Ovary (tissue), 9 donors: Measurements from ENCODE around the gene TOM1L2. TPM values are rescaled to one million over a fixed set of nuclear protein-coding genes. Genes with fewer than 3 reads are reported as not detected.

Source experiments
- DNase-seq, 5 donors: peaks; one replicate each; pipeline ENCODE4 v3.0.0-alpha.2; 2019 to 2020
- H3K27ac ChIP-seq, 2 donors: fragments of 200-600 bp; one replicate each; pipeline versions ENCODE4 v1.5.1 to v1.8.0; 2019 to 2022
- H3K27me3 ChIP-seq: fragments of 200-600 bp; one replicate; pipeline ENCODE4 v1.8.0; 2022
- H3K36me3 ChIP-seq: fragments of 200-600 bp; sonication (generic); one replicate; pipeline ENCODE4 v1.5.1; 2019
- H3K4me1 ChIP-seq: one replicate; pipeline ENCODE4 v1.8.1; 2013; ENCODE audit warnings: mild to moderate bottlenecking, moderate library complexity; ENCODE audit not compliant: insufficient read depth
- H3K4me3 ChIP-seq: fragments of 200-600 bp; sonication (generic); one replicate; pipeline ENCODE4 v1.5.1; 2017
- H3K9me3 ChIP-seq, 2 donors: fragments of 200-600 bp in 1 of 2; sonication (generic) in 1 of 2; one replicate each; pipeline versions ENCODE4 v1.5.1 to v1.8.1; 2013 to 2019; ENCODE audit warnings: mild to moderate bottlenecking in 1 of 2, moderate library complexity in 1 of 2
- EP300 ChIP-seq: sonication (generic); formaldehyde crosslinking; IDR thresholded peaks from one replicate; pipeline ENCODE4 v1.6.1; 2017; ENCODE audit warnings: antibody characterized with exemption
- POLR2A ChIP-seq: fragments of 450-650 bp; IDR thresholded peaks from one replicate; pipeline ENCODE4 v1.6.1; 2017; ENCODE audit warnings: antibody characterized with exemption, mild to moderate bottlenecking, moderate library complexity
- WGBS, 3 donors: extraction: QIAGEN DNeasy Blood & Tissue Kit in 1 of 3; methylation state at CpG; one replicate each; pipeline versions ENCODE4 v1.1.5 to v1.1.7; 2013 to 2017; 5-methylcytosine and 5-hydroxymethylcytosine counted together
- intact Hi-C, 4 donors: fragments of 100-400 bp; cut with DNase I; formaldehyde crosslinking; loops; one replicate each; pipeline versions ENCODE4 v1.11.0 to v1.15.1; 2022 to 2023
- polyA plus RNA-seq, 2 donors: library from polyadenylated mRNA; stranded (reverse); fragments of 200-250 nt in 1 of 2; fragments of 350-450 nt in 1 of 2; fragmentation: Illumina TruSeq in 1 of 2; extraction: RNeasy Lipid Tissue Mini Kit (QIAGEN cat#74804) in 1 of 2; gene quantifications; one replicate each; pipeline ENCODE4 v1.2.3, GENCODE V29; 2013 to 2014
- total RNA-seq, 7 donors: library from RNA; depleted of rRNA in 2 of 7; stranded (reverse); fragments of >200 nt in 2 of 7; fragmentation: NEBNext Ultra II Directional in 3 of 7; extraction: Animal tissue kit (Norgen Biotek cat#: 25700) in 3 of 7; gene quantifications; one replicate each; pipeline versions ENCODE4 v1.1.0 to v1.2.4, GENCODE V29; 2016 to 2023
- TF ChIP-seq, protein P1 (sequence below), 3 donors: fragments of 450-650 bp in 2 of 3; fragments of 200-600 bp in 1 of 3; IDR thresholded peaks; one replicate each; pipeline versions ENCODE4 v1.5.1 to v1.8.0; 2016 to 2022; ENCODE audit warnings: antibody characterized with exemption in 3 of 3, mild to moderate bottlenecking in 1 of 3
- donor health status: DM: no; HTN: no; CAD: no; lungs with moderate emphysema.
- donor health status: DM: no; HTN: no; CAD: no.
- donor health status: Bipolar disorder and iron deficiency.
- donor health status: DM: yes; HTN: yes; CAD: no.
- donor health status: DM: no; HTN: no; CAD: no.
- donor health status: DM: yes; HTN: yes; CAD: no.

TOM1L2 gene
- total and polyA plus RNA-seq, 9 donors = 25.6 to 62.5 (median 45.9) TPM

DNA sequence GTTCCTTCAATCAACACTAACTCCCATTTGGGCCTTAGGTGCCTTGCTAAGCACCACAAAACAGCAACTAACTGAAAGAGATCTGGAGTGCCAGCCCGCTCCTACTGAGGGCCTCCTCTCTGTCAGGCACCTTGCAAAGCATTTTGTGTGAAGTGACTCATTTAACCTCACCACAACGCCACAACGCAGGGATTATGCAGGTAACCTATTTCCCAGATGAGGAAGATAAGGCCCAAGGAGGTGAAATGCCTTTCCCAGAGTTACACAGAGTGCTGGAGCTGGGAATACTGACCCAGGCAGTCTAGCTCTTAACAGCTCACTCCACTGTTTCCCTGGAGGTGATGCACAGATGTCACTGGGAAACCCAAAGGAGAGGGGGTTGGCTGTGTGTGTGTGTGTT, 33.3 kb upstream of the TOM1L2 start:
- intact Hi-C loops = no loop called here
- DNase-seq = no peak
- H3K27me3 ChIP-seq = no peaks in the 10 kb centered on the region
- H3K27ac ChIP-seq = no peak overlapping the region
- no peak overlapping the region for H3K4me3 ChIP-seq
- no peaks in the 10 kb centered on the region for H3K36me3 ChIP-seq
- TF ChIP-seq POLR2A (no peak), EP300 (no peak)
- TF ChIP-seq, protein P1, sequence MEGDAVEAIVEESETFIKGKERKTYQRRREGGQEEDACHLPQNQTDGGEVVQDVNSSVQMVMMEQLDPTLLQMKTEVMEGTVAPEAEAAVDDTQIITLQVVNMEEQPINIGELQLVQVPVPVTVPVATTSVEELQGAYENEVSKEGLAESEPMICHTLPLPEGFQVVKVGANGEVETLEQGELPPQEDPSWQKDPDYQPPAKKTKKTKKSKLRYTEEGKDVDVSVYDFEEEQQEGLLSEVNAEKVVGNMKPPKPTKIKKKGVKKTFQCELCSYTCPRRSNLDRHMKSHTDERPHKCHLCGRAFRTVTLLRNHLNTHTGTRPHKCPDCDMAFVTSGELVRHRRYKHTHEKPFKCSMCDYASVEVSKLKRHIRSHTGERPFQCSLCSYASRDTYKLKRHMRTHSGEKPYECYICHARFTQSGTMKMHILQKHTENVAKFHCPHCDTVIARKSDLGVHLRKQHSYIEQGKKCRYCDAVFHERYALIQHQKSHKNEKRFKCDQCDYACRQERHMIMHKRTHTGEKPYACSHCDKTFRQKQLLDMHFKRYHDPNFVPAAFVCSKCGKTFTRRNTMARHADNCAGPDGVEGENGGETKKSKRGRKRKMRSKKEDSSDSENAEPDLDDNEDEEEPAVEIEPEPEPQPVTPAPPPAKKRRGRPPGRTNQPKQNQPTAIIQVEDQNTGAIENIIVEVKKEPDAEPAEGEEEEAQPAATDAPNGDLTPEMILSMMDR (IDR thresholded peaks at IDR 0.05) = no peak
- no peaks in the 10 kb centered on the region for H3K9me3 ChIP-seq
- H3K4me1 ChIP-seq = no peaks in the 10 kb centered on the region
- 85 to 90% (median 88%) methylated on average over 3 of the region's 3 CpGs for whole genome bisulfite sequencing, 3 donors

DNA sequence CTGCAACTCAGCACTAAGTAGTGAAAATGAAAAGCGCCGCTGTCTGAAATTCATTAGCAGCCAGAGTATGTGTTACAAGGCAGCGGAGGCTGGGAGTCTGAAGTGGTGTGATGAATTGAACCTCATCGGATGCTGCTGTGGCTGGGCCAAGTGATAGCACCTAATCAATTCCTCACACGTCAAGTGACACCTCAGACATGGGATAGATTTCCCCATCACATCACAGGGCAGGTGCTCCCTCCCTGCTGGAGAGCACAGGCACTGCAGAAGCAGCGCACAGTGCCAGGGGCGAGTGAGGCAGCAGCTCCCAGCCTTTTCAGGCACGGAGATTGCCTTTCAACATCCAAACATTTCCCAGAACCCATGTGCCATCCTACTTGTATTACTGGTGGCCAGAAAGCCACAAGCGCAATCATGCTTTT, 32.7 kb upstream of the TOM1L2 start:
- Histone ChIP-seq H3K4me3 (no peak overlapping the region), H3K9me3 (no peaks in the 10 kb centered on the region), H3K27ac (no peak overlapping the region), H3K4me1 (no peaks in the 10 kb centered on the region), H3K36me3 (no peaks in the 10 kb centered on the region), H3K27me3 (no peaks in the 10 kb centered on the region)
- 81 to 84% (median 84%) methylated on average over 9 of the region's 9 CpGs for WGBS, 3 donors
- TF ChIP-seq POLR2A = no peak
- no peak for TF ChIP-seq EP300
- TF ChIP-seq, protein P1 (IDR thresholded peaks at IDR 0.05) = no peak
- DNase-seq = no peak
- intact Hi-C loops = no loop called here

DNA sequence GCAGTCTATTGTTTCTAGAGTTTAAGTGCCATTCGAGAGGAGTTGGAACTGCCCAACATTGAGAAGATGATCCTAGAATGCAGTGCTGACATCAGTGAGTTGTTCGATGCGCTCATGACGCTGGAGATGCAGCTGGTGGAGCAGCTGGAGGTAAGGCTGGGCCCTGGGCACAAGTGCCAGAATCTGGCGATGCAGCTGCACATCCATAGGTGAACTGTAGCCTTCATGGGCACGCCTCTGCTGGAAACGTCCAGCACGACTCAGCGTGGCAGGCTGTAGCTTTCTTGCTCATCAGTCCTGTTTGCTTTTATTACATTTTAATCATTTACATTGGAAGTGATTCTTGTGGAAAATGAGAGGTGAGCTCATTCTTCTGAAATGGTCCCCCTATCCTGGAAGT, 32.1 kb upstream of the TOM1L2 start:
- 79 to 86% (median 84%) methylated on average over 9 of the region's 9 CpGs for WGBS, 3 donors

DNA sequence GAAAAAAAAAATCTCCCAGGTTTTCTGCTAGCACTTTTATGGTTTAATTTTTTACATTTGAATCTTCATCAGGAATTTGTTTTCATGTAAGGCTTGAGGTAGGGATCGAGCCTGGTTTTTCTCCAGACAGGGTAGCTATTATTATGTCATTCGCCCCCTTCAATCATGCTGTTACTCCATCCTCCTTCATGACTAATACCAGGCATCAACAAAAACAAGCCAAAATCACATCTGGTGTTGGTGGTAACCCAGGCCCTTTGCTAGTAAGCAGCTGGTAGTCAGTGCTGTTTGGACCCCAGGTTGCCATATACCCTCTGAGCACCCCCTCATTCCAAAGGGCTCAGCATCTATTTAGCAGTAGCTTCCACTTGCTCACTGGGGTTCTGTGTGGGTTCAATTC, 30.0 kb upstream of the TOM1L2 start:
- H3K9me3 ChIP-seq = no peaks in the 10 kb centered on the region
- H3K4me3 ChIP-seq = no peak overlapping the region
- H3K27ac ChIP-seq = no peak overlapping the region
- H3K36me3 ChIP-seq = no peaks in the 10 kb centered on the region
- TF ChIP-seq, protein P1 (IDR thresholded peaks at IDR 0.05) = no peak
- TF ChIP-seq POLR2A = no peak
- no peaks in the 10 kb centered on the region for H3K4me1 ChIP-seq
- no peaks in the 10 kb centered on the region for H3K27me3 ChIP-seq
- 84 to 93% (median 90%) methylated on average over 2 of the region's 2 CpGs for WGBS, 3 donors
- DNase-seq = no peak
- intact Hi-C loops = no loop called here

More for the DNA sequence above, 32.1 kb upstream of the TOM1L2 start:
- no peak overlapping the region for H3K4me3 ChIP-seq
- intact Hi-C loops = no loop called here
- no peaks in the 10 kb centered on the region for H3K9me3 ChIP-seq
- H3K27me3 ChIP-seq = no peaks in the 10 kb centered on the region
- no peak overlapping the region for H3K27ac ChIP-seq
- no peaks in the 10 kb centered on the region for H3K36me3 ChIP-seq
- no peak for TF ChIP-seq POLR2A
- no peak for TF ChIP-seq EP300
- TF ChIP-seq, protein P1 (IDR thresholded peaks at IDR 0.05) = no peak
- no peaks in the 10 kb centered on the region for H3K4me1 ChIP-seq
- no peak for DNase-seq

DNA sequence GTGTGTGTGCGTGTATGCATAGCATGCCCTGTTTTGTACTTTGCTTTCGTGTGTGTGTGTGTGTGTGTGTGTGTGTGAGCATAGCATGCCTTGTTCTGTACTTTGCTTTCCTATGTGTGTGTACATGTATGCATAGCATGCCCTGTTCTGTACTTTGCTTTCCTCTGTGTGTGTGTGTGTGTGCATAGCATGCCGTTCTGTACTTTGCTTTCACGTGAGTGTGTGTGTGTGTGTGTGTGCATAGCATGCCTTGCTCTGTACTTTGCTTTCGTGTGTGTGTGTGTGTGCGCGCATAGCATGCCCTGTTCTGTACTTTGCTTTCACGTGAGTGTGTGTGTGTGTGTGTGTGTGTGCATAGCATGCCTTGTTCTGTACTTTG, 27.8 kb upstream of the TOM1L2 start:
- Histone ChIP-seq H3K4me3 (no peak overlapping the region), H3K27me3 (no peaks in the 10 kb centered on the region), H3K9me3 (no peaks in the 10 kb centered on the region), H3K27ac (no peak overlapping the region), H3K36me3 (no peaks in the 10 kb centered on the region), H3K4me1 (no peaks in the 10 kb centered on the region)
- intact Hi-C loops = no loop called here
- WGBS, 3 donors = 67 to 79% (median 77%) methylated on average over 8 of the region's 8 CpGs
- TF ChIP-seq, protein P1 (IDR thresholded peaks at IDR 0.05) = no peak
- no peak for TF ChIP-seq EP300
- TF ChIP-seq POLR2A = no peak
- no peak for DNase-seq
